ENCODE measurements around the gene FGD6.

FGD6 gene

GRCh38 chr12:95231190-95231589, 13.9 kb upstream of the FGD6 start:
- DNase-seq: no peak

GRCh38 chr12:95230313-95230712, 13.0 kb upstream of the FGD6 start:
- no peak for DNase-seq

GRCh38 chr12:95229636-95230035, 12.4 kb upstream of the FGD6 start:
- DNase-seq: no peak

- no peak for DNase-seq
Measured at GRCh38 chr12:95228617-95229016, 11.3 kb upstream of the FGD6 start.

- DNase-seq: no peak
Measured at GRCh38 chr12:95227818-95228356, 10.6 kb upstream of the FGD6 start.

GRCh38 chr12:95225645-95226212, 8.5 kb upstream of the FGD6 start:
- DNase-seq: no peak

- no peak for DNase-seq
Measured at GRCh38 chr12:95224202-95225170, 7.2 kb upstream of the FGD6 start.

GRCh38 chr12:95220726-95221125, 3.5 kb upstream of the FGD6 start:
- no peak for DNase-seq

GRCh38 chr12:95220190-95220589, 2.9 kb upstream of the FGD6 start:
- no peak for DNase-seq

GRCh38 chr12:95218150-95219133, 1.2 kb upstream of the FGD6 start:
- no peak for DNase-seq

- DNase-seq: no peak
Measured at GRCh38 chr12:95216711-95217376, 423 bp downstream of the FGD6 start.

- DNase-seq: no peak
Measured at GRCh38 chr12:95215949-95216348, 1.3 kb downstream of the FGD6 start.

- no peak for DNase-seq
Measured at GRCh38 chr12:95214466-95214865, 2.8 kb downstream of the FGD6 start.

- no peak for DNase-seq
Measured at GRCh38 chr12:95213928-95214327, 3.3 kb downstream of the FGD6 start.

- no peak for DNase-seq
Measured at GRCh38 chr12:95213119-95213518, 4.1 kb downstream of the FGD6 start.

- no peak for DNase-seq
Measured at GRCh38 chr12:95212586-95212985, 4.7 kb downstream of the FGD6 start.

- DNase-seq: no peak
Measured at GRCh38 chr12:95208678-95209077, 8.6 kb downstream of the FGD6 start.

GRCh38 chr12:95207407-95207806, 9.9 kb downstream of the FGD6 start:
- no peak for DNase-seq

- no peak for DNase-seq
Measured at GRCh38 chr12:95206916-95207315, 10.4 kb downstream of the FGD6 start.

GRCh38 chr12:95205685-95206084, 11.6 kb downstream of the FGD6 start:
- no peak for DNase-seq

- no peak for DNase-seq
Measured at GRCh38 chr12:95205016-95205624, 12.1 kb downstream of the FGD6 start.
